Measurements from ENCODE around the gene DNAH14. TPM values are rescaled to one million over a fixed set of nuclear protein-coding genes. Genes with fewer than 3 reads are reported as not detected.
"Not testable (repeated sequence)": the region's sequence is repeated elsewhere in the genome, so short reads cannot be mapped to it uniquely, and the experiment has no call there.

The DNAH14 gene
- total RNA-seq, 1 donor = 14.7 TPM

- no peak for DNase-seq (ENCODE audit: low read depth)
- TF ChIP-seq, protein P1, sequence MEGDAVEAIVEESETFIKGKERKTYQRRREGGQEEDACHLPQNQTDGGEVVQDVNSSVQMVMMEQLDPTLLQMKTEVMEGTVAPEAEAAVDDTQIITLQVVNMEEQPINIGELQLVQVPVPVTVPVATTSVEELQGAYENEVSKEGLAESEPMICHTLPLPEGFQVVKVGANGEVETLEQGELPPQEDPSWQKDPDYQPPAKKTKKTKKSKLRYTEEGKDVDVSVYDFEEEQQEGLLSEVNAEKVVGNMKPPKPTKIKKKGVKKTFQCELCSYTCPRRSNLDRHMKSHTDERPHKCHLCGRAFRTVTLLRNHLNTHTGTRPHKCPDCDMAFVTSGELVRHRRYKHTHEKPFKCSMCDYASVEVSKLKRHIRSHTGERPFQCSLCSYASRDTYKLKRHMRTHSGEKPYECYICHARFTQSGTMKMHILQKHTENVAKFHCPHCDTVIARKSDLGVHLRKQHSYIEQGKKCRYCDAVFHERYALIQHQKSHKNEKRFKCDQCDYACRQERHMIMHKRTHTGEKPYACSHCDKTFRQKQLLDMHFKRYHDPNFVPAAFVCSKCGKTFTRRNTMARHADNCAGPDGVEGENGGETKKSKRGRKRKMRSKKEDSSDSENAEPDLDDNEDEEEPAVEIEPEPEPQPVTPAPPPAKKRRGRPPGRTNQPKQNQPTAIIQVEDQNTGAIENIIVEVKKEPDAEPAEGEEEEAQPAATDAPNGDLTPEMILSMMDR (IDR thresholded peaks at IDR 0.05; ENCODE audit: insufficient read depth, low read depth, low read length) = no peak
These were observed 4.1 kb downstream of the DNAH14 start for GRCh38 chr1:224933584-224933983.

DNA sequence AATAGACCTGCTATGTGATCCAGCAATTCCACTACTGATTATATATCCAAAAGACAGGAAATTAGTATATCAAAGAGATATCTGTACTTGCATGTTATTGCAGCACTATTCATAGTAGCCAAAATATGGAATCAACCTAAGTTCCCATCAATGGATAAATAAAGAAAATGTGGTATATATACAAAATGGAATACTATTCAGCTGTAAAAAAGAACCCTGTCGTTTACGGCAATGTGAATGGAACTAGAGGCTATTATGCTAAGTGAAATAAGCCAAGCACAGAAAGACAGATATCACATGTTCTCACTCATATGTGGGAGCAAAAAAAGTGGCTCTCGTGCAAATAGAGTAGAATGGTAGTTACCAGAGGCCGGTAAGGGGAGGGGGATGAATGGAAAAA, 9.2 kb downstream of the DNAH14 start:
- TF ChIP-seq, protein P1 (IDR thresholded peaks at IDR 0.05; ENCODE audit: insufficient read depth, low read depth, low read length) = no peak

More at GRCh38 chr1:224933584-224933983, 4.1 kb downstream of the DNAH14 start:
- no peak overlapping the region for H3K4me3 ChIP-seq (ENCODE audit: low read depth, low read length)

GRCh38 chr1:224939844-224940425, 10.5 kb downstream of the DNAH14 start:
- H3K4me3 ChIP-seq (ENCODE audit: low read depth, low read length) = no peak overlapping the region
- TF ChIP-seq, protein P1 (IDR thresholded peaks at IDR 0.05; ENCODE audit: insufficient read depth, low read depth, low read length) = no peak
- peak; percentile 9 for DNase-seq (ENCODE audit: low read depth)

More for the DNA sequence above, 9.2 kb downstream of the DNAH14 start:
- H3K4me3 ChIP-seq (ENCODE audit: low read depth, low read length) = no peak overlapping the region
- no peak for DNase-seq (ENCODE audit: low read depth)

DNA sequence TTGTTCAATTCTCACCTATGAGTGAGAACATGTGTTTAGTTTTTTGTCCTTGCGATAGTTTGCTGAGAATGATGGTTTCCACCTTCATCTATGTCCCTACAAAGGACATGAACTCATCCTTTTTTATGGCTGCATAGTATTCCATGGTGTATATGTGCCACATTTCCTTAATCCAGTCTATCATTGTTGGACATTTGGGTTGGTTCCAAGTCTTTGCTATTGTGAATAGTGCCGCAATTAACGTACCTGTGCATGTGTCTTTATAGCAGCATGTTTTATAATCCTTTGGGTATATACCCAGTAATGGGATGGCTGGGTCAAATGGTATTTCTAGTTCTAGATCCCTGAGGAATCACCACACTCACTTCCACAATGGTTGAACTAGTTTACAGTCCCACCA, 11.3 kb downstream of the DNAH14 start:
- not testable (repeated sequence) for DNase-seq (ENCODE audit: low read depth)

DNA sequence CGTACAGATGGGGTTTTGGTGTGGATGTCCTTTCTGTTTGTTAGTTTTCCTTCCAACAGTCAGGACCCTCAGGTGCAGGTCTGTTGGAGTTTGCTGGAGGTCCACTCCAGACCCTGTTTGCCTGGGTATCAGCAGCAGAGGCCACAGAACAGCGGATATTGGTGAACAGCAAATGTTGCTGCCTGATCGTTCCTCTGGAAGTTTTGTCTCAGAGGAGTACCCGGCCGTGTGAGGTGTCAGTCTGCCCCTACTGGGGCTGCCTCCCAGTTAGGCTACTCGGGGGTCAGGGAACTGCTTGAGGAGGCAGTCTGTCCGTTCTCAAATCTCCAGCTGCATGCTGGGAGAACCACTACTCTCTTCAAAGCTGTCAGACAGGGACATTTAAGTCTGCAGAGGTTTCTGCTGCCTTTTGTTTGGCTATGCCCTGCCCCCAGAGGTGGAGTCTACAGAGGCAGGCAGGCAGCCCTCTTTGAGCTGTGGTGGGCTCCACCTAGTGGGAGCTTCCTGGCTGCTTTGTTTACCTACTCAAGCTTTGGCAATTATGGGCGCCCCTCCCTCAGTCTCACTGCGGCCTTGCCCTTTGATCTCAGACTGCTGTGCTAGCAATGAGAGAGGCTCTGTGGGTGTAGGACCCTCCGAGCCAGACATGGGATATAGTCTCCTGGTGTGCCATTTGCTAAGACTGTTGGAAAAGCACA, 16.3 kb downstream of the DNAH14 start:
- not testable (repeated sequence) for H3K4me3 ChIP-seq (ENCODE audit: low read depth, low read length); DNase-seq (ENCODE audit: low read depth)

More for the DNA sequence above, 11.3 kb downstream of the DNAH14 start:
- not testable (repeated sequence) for H3K4me3 ChIP-seq (ENCODE audit: low read depth, low read length)

DNA sequence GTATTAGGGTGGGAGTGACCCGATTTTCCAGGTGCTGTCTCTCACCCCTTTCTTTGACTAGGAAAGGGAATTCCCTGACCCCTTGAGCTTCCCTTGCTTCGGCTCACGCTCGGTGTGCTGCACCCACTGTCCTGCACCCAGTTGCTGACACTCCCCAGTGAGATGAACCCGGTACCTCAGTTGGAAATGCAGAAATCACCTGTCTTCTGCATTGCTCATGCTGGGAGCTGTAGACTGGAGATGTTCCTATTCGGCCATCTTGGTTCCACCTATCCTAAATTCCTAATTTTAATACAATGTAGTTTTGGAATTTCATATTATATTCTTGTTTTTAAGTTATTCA, 16.8 kb downstream of the DNAH14 start:
- H3K4me3 ChIP-seq (ENCODE audit: low read depth, low read length); DNase-seq (ENCODE audit: low read depth): not testable (repeated sequence)

DNA sequence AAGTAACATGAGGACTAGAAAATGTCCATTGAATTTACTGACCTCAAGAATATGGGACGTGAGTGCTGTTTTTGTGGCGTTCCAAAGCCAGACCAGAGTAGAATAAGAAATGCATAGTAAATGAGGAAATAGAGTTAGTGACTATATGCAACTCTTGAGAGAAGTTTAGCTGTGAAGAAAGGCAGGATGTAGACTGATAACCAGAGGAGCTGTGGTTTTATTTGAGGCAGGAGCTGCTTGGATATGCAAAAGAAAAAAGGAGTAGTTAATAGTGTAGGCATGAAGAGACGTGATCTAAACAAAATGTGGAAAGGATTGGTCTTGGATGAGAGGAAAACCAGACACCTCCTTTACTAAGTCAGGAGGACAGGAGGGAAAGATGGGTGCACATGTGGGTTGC, 28.2 kb downstream of the DNAH14 start:
- TF ChIP-seq, protein P1 (IDR thresholded peaks at IDR 0.05; ENCODE audit: insufficient read depth, low read depth, low read length) = no peak
- H3K4me3 ChIP-seq (ENCODE audit: low read depth, low read length) = no peak overlapping the region
- no peak for DNase-seq (ENCODE audit: low read depth)

GRCh38 chr1:224958490-224958889, 29.0 kb downstream of the DNAH14 start:
- DNase-seq (ENCODE audit: low read depth) = no peak
- TF ChIP-seq, protein P1 (IDR thresholded peaks at IDR 0.05; ENCODE audit: insufficient read depth, low read depth, low read length) = no peak
- H3K4me3 ChIP-seq (ENCODE audit: low read depth, low read length) = no peak overlapping the region
